Neuronal stem cell (in vitro differentiated cells): Measurements from ENCODE around the gene FBXL7.

Source experiments
- DNase-seq: peaks from one replicate; pipeline ENCODE4 v3.0.0-alpha.2; 2013; ENCODE audit warnings: low spot score
- H2AFZ ChIP-seq: one replicate; pipeline ENCODE4 v1.6.1; 2013; ENCODE audit warnings: mild to moderate bottlenecking, low read length, inconsistent platforms
- H2AK5ac ChIP-seq: 2 replicates; pipeline ENCODE4 v1.6.1; 2013; ENCODE audit warnings: low read depth, mild to moderate bottlenecking, inconsistent platforms, low read length, moderate library complexity, mixed read lengths
- H2BK120ac ChIP-seq: 2 replicates; pipeline ENCODE4 v1.6.1; 2013; ENCODE audit warnings: low read depth, mild to moderate bottlenecking, inconsistent platforms, low read length, moderate library complexity, mixed read lengths
- H2BK12ac ChIP-seq: one replicate; pipeline ENCODE4 v1.6.1; 2013; ENCODE audit warnings: low read length, inconsistent platforms
- H2BK15ac ChIP-seq: 2 replicates; pipeline ENCODE4 v1.6.1; 2013; ENCODE audit warnings: mild to moderate bottlenecking, low read length, inconsistent platforms, mixed read lengths
- H2BK5ac ChIP-seq: one replicate; pipeline ENCODE4 v1.6.1; 2013; ENCODE audit warnings: inconsistent platforms, mild to moderate bottlenecking, low read length, moderate library complexity
- H3K14ac ChIP-seq: one replicate; pipeline ENCODE4 v1.6.1; 2013; ENCODE audit warnings: low read length, inconsistent platforms
- H3K18ac ChIP-seq: 2 replicates; pipeline ENCODE4 v1.6.1; 2013; ENCODE audit warnings: low read length, inconsistent platforms
- H3K23ac ChIP-seq: 2 replicates; pipeline ENCODE4 v1.6.1; 2013; ENCODE audit warnings: low read depth, mild to moderate bottlenecking, mixed read lengths, low read length, inconsistent platforms; ENCODE audit not compliant: poor library complexity
- H3K27ac ChIP-seq: replicated peaks from 3 replicates; pipeline ENCODE4 v1.5.1; 2013; ENCODE audit warnings: low read length, inconsistent platforms
- H3K27me3 ChIP-seq, 3 experiments: 2 replicates each; pipeline ENCODE4 v1.6.1; 2013; ENCODE audit warnings: low read length in 3 of 3, mild to moderate bottlenecking in 2 of 3, inconsistent platforms in 1 of 3, low read depth in 1 of 3, mixed read lengths in 1 of 3, moderate library complexity in 1 of 3; ENCODE audit not compliant: control insufficient read depth in 3 of 3, insufficient read depth in 3 of 3
- H3K36me3 ChIP-seq, 2 donors: replicated peaks in 1 of 2; 2 replicates each; pipeline ENCODE4 v1.6.1; 2013; ENCODE audit warnings: low read length in 2 of 2; ENCODE audit not compliant: control insufficient read depth in 2 of 2, insufficient read depth in 2 of 2
- H3K4ac ChIP-seq: 2 replicates; pipeline ENCODE4 v1.6.1; 2013; ENCODE audit warnings: inconsistent platforms, mild to moderate bottlenecking, low read length, moderate library complexity
- H3K4me1 ChIP-seq, 2 donors: 1 replicate in 1 of 2; 2 replicates in 1 of 2; pipeline ENCODE4 v1.6.1; 2013; ENCODE audit warnings: low read length in 2 of 2, low read depth in 1 of 2; ENCODE audit not compliant: control insufficient read depth in 2 of 2, insufficient read depth in 1 of 2
- H3K4me2 ChIP-seq: one replicate; pipeline ENCODE4 v1.6.1; 2013; ENCODE audit warnings: mild to moderate bottlenecking, low read length, inconsistent platforms; ENCODE audit not compliant: insufficient read depth, poor library complexity, severe bottlenecking
- H3K4me3 ChIP-seq, 2 donors: 2 replicates each; pipeline ENCODE4 v1.5.1; 2013; ENCODE audit warnings: low read length in 2 of 2, mild to moderate bottlenecking in 2 of 2, inconsistent platforms in 1 of 2, moderate library complexity in 1 of 2
- H3K79me1 ChIP-seq: one replicate; pipeline ENCODE4 v1.6.1; 2013; ENCODE audit warnings: low read depth, mild to moderate bottlenecking, inconsistent platforms, low read length, moderate library complexity
- H3K9ac ChIP-seq: one replicate; pipeline ENCODE4 v1.6.1; 2013; ENCODE audit warnings: mild to moderate bottlenecking, low read depth, low read length, inconsistent platforms; ENCODE audit not compliant: poor library complexity
- H3K9me3 ChIP-seq, 2 donors: replicated peaks in 1 of 2; 2 replicates each; pipeline versions ENCODE3 to v1.6.1; 2013; ENCODE audit warnings: low read length in 2 of 2, mild to moderate bottlenecking in 2 of 2, inconsistent platforms in 1 of 2, low read depth in 1 of 2, mixed read lengths in 1 of 2, moderate library complexity in 1 of 2; ENCODE audit not compliant: control insufficient read depth in 2 of 2, insufficient read depth in 1 of 2
- H4K8ac ChIP-seq: one replicate; pipeline ENCODE4 v1.6.1; 2013; ENCODE audit warnings: low read depth, mild to moderate bottlenecking, inconsistent platforms, low read length, moderate library complexity
- H4K91ac ChIP-seq: one replicate; pipeline ENCODE4 v1.6.1; 2013; ENCODE audit warnings: low read length, low read depth, mild to moderate bottlenecking, inconsistent platforms; ENCODE audit not compliant: poor library complexity
- WGBS, 2 donors: extraction: QIAGEN DNeasy Blood & Tissue Kit; methylation state at CpG; one replicate each; pipeline ENCODE4 v1.1.7; 2013; ENCODE audit warnings: missing lambda C conversion rate in 2 of 2, mixed read lengths in 1 of 2; ENCODE audit not compliant: insufficient read length in 2 of 2, insufficient replicate concordance in 1 of 2; ENCODE audit errors: extremely low coverage in 2 of 2; 5-methylcytosine and 5-hydroxymethylcytosine counted together

FBXL7 gene

DNA sequence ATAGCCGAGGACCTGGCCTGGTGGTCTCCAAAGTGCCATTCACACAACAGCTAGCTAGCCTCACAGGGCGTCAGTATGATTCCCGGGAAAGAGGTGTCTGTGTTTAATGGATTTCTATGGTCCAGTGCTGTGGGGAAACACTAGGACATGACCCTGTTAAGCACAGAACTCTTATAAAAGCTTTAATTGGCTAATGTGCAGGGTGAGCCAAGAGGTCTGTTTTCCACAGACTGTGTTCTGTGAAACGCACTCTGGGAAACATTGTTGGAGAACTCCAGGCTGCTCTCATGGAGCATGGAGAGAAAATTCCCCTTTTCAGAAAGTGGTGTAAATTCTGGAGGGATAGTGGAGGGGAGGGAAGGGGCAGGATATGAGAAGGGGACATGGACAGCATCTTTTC lies 331.4 kb downstream of the FBXL7 start:
- H2BK120ac ChIP-seq = no peak overlapping the region
- H2BK12ac ChIP-seq = no peak overlapping the region
- H3K79me1 ChIP-seq = peaks cover 3% of the 10 kb centered on the region
- DNase-seq = no peak
- no peak overlapping the region for H3K18ac ChIP-seq
- no peak overlapping the region for H2BK5ac ChIP-seq
- peaks cover 0 to 2% of the 10 kb centered on the region in 2 donors for H3K4me1 ChIP-seq
- no peak overlapping the region for H2AFZ ChIP-seq
- H2BK15ac ChIP-seq = no peak overlapping the region
- H3K4me3 ChIP-seq = no peak overlapping the region
- no peak overlapping the region for H4K91ac ChIP-seq
- H3K27ac ChIP-seq = no peak overlapping the region
- H2AK5ac ChIP-seq = no peak overlapping the region
- no peak overlapping the region for H3K23ac ChIP-seq
- H3K36me3 ChIP-seq = no peaks in the 10 kb centered on the region
- H3K9ac ChIP-seq = no peak overlapping the region
- no CpG with 5 or more reads among the region's 4 CpGs for WGBS, 2 donors
- H3K27me3 ChIP-seq = no peaks in the 10 kb centered on the region
- no peak overlapping the region for H3K4ac ChIP-seq
- no peak overlapping the region for H3K14ac ChIP-seq
- no peaks in the 10 kb centered on the region for H3K9me3 ChIP-seq
- no peak overlapping the region for H4K8ac ChIP-seq
- H3K4me2 ChIP-seq = no peak overlapping the region

DNA sequence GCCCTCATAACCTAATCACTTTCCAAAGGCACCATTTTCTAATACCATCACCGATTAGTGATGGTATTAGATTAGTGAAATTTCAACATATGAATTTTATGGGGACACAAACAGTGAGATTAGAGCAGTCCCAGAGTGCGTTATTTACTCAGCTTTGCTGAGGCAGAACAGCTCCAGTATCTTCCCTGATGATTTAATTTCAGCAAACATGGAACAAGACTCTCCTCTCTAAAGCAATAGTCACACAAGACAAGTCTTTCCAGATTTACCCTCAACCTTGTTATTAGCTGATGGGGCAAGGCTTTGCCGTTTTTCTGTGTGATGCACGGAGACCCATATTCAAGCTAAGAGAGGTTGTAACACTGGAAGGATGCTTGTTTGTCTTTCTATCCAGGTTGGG lies 333.4 kb downstream of the FBXL7 start:
- H3K27me3 ChIP-seq = no peaks in the 10 kb centered on the region
- DNase-seq = no peak
- H2BK120ac ChIP-seq = no peak overlapping the region
- no peak overlapping the region for H2BK12ac ChIP-seq
- peaks cover 0 to 2% of the 10 kb centered on the region in 2 donors for H3K4me1 ChIP-seq
- H3K79me1 ChIP-seq = peaks cover 3% of the 10 kb centered on the region
- no peak overlapping the region for H3K27ac ChIP-seq
- no peak overlapping the region for H3K4me3 ChIP-seq
- no peaks in the 10 kb centered on the region for H3K36me3 ChIP-seq
- WGBS, 2 donors = no CpG with 5 or more reads among the region's 4 CpGs
- no peak overlapping the region for H4K8ac ChIP-seq
- no peak overlapping the region for H2AFZ ChIP-seq
- H3K14ac ChIP-seq = no peak overlapping the region
- no peak overlapping the region for H2BK15ac ChIP-seq
- H2BK5ac ChIP-seq = no peak overlapping the region
- H3K9ac ChIP-seq = no peak overlapping the region
- no peak overlapping the region for H2AK5ac ChIP-seq
- no peaks in the 10 kb centered on the region for H3K9me3 ChIP-seq
- no peak overlapping the region for H4K91ac ChIP-seq
- no peak overlapping the region for H3K18ac ChIP-seq
- no peak overlapping the region for H3K23ac ChIP-seq
- no peak overlapping the region for H3K4ac ChIP-seq
- H3K4me2 ChIP-seq = no peak overlapping the region

DNA sequence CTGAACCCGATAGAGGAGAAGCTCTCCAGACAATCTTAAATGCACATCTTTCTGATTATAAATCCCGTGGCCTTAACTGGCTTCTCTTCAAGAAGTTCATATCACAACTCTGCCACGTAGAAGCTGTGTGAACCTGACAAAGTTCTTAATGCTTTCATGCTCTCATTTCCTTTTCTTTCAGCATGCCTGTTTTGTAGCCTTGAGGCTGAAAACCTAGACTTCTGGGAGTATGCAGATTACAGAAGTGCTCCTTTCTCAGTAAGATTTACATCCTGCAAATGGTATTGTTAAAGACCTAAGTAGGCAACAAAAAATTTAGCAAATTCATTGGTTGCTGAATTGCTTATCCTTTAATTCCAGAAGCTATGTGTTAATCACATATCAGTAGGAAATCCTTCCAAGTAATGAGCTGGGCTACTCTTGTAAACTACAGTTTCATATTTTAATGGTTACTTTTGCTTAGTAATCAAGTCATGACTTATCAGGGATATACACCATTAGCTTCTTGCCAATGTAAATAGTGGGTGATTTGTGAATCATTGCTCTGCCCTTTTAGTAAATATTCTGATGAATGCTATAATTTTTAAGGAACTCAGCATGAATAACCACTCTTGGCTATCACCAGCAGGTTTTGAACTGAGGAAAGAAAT lies 334.7 kb downstream of the FBXL7 start:
- no peak overlapping the region for H3K9ac ChIP-seq
- no peak overlapping the region for H3K18ac ChIP-seq
- no CpG with 5 or more reads among the region's 3 CpGs for WGBS, 2 donors
- no peak overlapping the region for H3K14ac ChIP-seq
- no peak overlapping the region for H2BK12ac ChIP-seq
- no peak overlapping the region for H2BK15ac ChIP-seq
- no peak overlapping the region for H4K91ac ChIP-seq
- no peak overlapping the region for H3K23ac ChIP-seq
- no peak overlapping the region for H3K4me2 ChIP-seq
- no peak for DNase-seq
- no peak overlapping the region for H2AK5ac ChIP-seq
- no peak overlapping the region for H4K8ac ChIP-seq
- H3K36me3 ChIP-seq = no peaks in the 10 kb centered on the region
- no peak overlapping the region for H2BK120ac ChIP-seq
- peaks cover 3% of the 10 kb centered on the region for H3K79me1 ChIP-seq
- H3K4ac ChIP-seq = no peak overlapping the region
- H3K9me3 ChIP-seq = no peaks in the 10 kb centered on the region
- no peak overlapping the region for H2AFZ ChIP-seq
- H3K27ac ChIP-seq = no peak overlapping the region
- no peak overlapping the region for H2BK5ac ChIP-seq
- no peak overlapping the region for H3K4me3 ChIP-seq
- H3K4me1 ChIP-seq = peaks cover 0 to 2% of the 10 kb centered on the region in 2 donors
- H3K27me3 ChIP-seq = no peaks in the 10 kb centered on the region

DNA sequence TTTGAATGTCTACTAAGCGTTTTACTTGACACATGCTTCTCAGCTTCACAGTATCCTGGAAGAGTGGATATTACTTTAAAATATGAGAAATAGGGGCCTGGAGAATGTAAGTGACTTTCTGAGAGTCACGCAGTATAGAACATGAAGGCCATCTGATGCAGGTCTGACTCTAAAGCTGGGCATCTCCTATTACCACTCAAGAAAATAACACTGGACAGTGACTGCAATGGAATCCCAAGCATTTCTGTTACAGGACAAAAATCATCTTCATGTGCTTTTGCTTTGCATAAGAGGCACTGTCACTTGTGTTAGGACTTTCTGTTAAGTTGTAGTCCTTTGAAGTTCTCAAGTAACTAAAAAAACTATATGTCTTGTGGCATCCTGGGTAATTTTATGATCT lies 335.5 kb downstream of the FBXL7 start:
- Histone ChIP-seq H3K14ac (no peak overlapping the region), H3K4me2 (no peak overlapping the region), H2AFZ (no peak overlapping the region), H3K27ac (no peak overlapping the region), H3K4me1 (peaks cover 0 to 2% of the 10 kb centered on the region in 2 donors), H2BK12ac (no peak overlapping the region), H3K4ac (no peak overlapping the region), H2BK120ac (no peak overlapping the region), H4K8ac (no peak overlapping the region), H2BK5ac (no peak overlapping the region), H3K9ac (no peak overlapping the region), H3K79me1 (peaks cover 3% of the 10 kb centered on the region), H4K91ac (no peak overlapping the region), H3K36me3 (no peaks in the 10 kb centered on the region), H3K9me3 (no peaks in the 10 kb centered on the region), H2BK15ac (no peak overlapping the region), H3K4me3 (no peak overlapping the region), H3K18ac (no peak overlapping the region), H3K27me3 (no peaks in the 10 kb centered on the region), H3K23ac (no peak overlapping the region), H2AK5ac (no peak overlapping the region)
- no peak for DNase-seq
- WGBS, 2 donors = no CpG with 5 or more reads among the region's 2 CpGs
